ENCODE results near the gene ERVFRD-1.

Gene ERVFRD-1

GRCh38 chr6:11066505-11067347, 44.8 kb downstream of the ERVFRD-1 start:
- no peak for ATAC-seq
- no peak for TF ChIP-seq ESRRG (CRISPR knock-in tag; IDR thresholded peaks at IDR 0.05)
- no peak for TF ChIP-seq SNAI2 (CRISPR knock-in tag; IDR thresholded peaks at IDR 0.05)
- no peak for TF ChIP-seq TOX (CRISPR knock-in tag; IDR thresholded peaks at IDR 0.05; ENCODE audit: borderline replicate concordance)
- no peak for TF ChIP-seq POU6F1 (CRISPR knock-in tag; IDR thresholded peaks at IDR 0.05; ENCODE audit: borderline replicate concordance, low read depth)
- TF ChIP-seq BACH2 (CRISPR knock-in tag; IDR thresholded peaks at IDR 0.05; ENCODE audit: borderline replicate concordance), result no peak
- no peak for TF ChIP-seq PPARA (CRISPR knock-in tag; IDR thresholded peaks at IDR 0.05; ENCODE audit: borderline replicate concordance)
- TF ChIP-seq RARB (CRISPR knock-in tag; IDR thresholded peaks at IDR 0.05), result no peak
- TF ChIP-seq ZFP30 (CRISPR knock-in tag; IDR thresholded peaks at IDR 0.05), result no peak
- no peak for TF ChIP-seq PATZ1 (CRISPR knock-in tag; IDR thresholded peaks at IDR 0.05; ENCODE audit: borderline replicate concordance)
- no peak for TF ChIP-seq TCF4 (CRISPR knock-in tag; IDR thresholded peaks at IDR 0.05; ENCODE audit: borderline replicate concordance)
- no peak for TF ChIP-seq TSHZ2 (CRISPR knock-in tag; IDR thresholded peaks at IDR 0.05)
- TF ChIP-seq CSDC2 (CRISPR knock-in tag; IDR thresholded peaks at IDR 0.05), result no peak
- no peak for TF ChIP-seq ZNF70 (CRISPR knock-in tag; IDR thresholded peaks at IDR 0.05)

- no peak for TF ChIP-seq ZNF8 (CRISPR knock-in tag; IDR thresholded peaks at IDR 0.05)
- no peak for TF ChIP-seq OSR1 (CRISPR knock-in tag; IDR thresholded peaks at IDR 0.05)
- no peak for TF ChIP-seq CSDC2 (CRISPR knock-in tag; IDR thresholded peaks at IDR 0.05)
- no peak for TF ChIP-seq POU6F1 (CRISPR knock-in tag; IDR thresholded peaks at IDR 0.05; ENCODE audit: borderline replicate concordance, low read depth)
- no peak for TF ChIP-seq SNAI2 (CRISPR knock-in tag; IDR thresholded peaks at IDR 0.05)
- no peak for TF ChIP-seq GLIS3 (CRISPR knock-in tag; IDR thresholded peaks at IDR 0.05)
- TF ChIP-seq PPARA (CRISPR knock-in tag; IDR thresholded peaks at IDR 0.05; ENCODE audit: borderline replicate concordance), result no peak
- TF ChIP-seq ZNF565 (CRISPR knock-in tag; conservative IDR thresholded peaks at IDR 0.05; ENCODE audit: low read depth), result no peak
- no peak for TF ChIP-seq ZNF70 (CRISPR knock-in tag; IDR thresholded peaks at IDR 0.05)
- TF ChIP-seq CSRNP3 (CRISPR knock-in tag; IDR thresholded peaks at IDR 0.05), result no peak
- no peak for ATAC-seq
These were observed 45.9 kb downstream of the ERVFRD-1 start for GRCh38 chr6:11065436-11066202.

- no peak for ATAC-seq
- TF ChIP-seq ZC3H10 (CRISPR knock-in tag; IDR thresholded peaks at IDR 0.05) (no peak), PPARA (CRISPR knock-in tag; IDR thresholded peaks at IDR 0.05; ENCODE audit: borderline replicate concordance) (no peak), ARNTL (CRISPR knock-in tag; IDR thresholded peaks at IDR 0.05; ENCODE audit: borderline replicate concordance, low read depth) (no peak), ZNF8 (CRISPR knock-in tag; IDR thresholded peaks at IDR 0.05) (no peak), ZNF70 (CRISPR knock-in tag; IDR thresholded peaks at IDR 0.05) (no peak), OSR1 (CRISPR knock-in tag; IDR thresholded peaks at IDR 0.05) (no peak), TCF4 (CRISPR knock-in tag; IDR thresholded peaks at IDR 0.05; ENCODE audit: borderline replicate concordance) (no peak), ZNF565 (CRISPR knock-in tag; conservative IDR thresholded peaks at IDR 0.05; ENCODE audit: low read depth) (no peak), TSHZ2 (CRISPR knock-in tag; IDR thresholded peaks at IDR 0.05) (no peak), CREB5 (CRISPR knock-in tag; IDR thresholded peaks at IDR 0.05; ENCODE audit: low read depth) (no peak)
These were observed 46.7 kb downstream of the ERVFRD-1 start for GRCh38 chr6:11064836-11065235.

Data from SK-N-SH treated with all-trans-retinoic acid at 6 μM for 48 hours (cell line).